Neuronal stem cell (in vitro differentiated cells): ENCODE measurements around the gene FAM118A.

ENCODE experiments used
- DNase-seq: peaks from one replicate; pipeline ENCODE4 v3.0.0-alpha.2; 2013; ENCODE audit warnings: low spot score
- H2AFZ ChIP-seq: one replicate; pipeline ENCODE4 v1.6.1; 2013; ENCODE audit warnings: mild to moderate bottlenecking, low read length, inconsistent platforms
- H2AK5ac ChIP-seq: 2 replicates; pipeline ENCODE4 v1.6.1; 2013; ENCODE audit warnings: low read depth, mild to moderate bottlenecking, inconsistent platforms, low read length, moderate library complexity, mixed read lengths
- H2BK120ac ChIP-seq: 2 replicates; pipeline ENCODE4 v1.6.1; 2013; ENCODE audit warnings: low read depth, mild to moderate bottlenecking, inconsistent platforms, low read length, moderate library complexity, mixed read lengths
- H2BK12ac ChIP-seq: one replicate; pipeline ENCODE4 v1.6.1; 2013; ENCODE audit warnings: low read length, inconsistent platforms
- H2BK15ac ChIP-seq: 2 replicates; pipeline ENCODE4 v1.6.1; 2013; ENCODE audit warnings: mild to moderate bottlenecking, low read length, inconsistent platforms, mixed read lengths
- H2BK5ac ChIP-seq: one replicate; pipeline ENCODE4 v1.6.1; 2013; ENCODE audit warnings: inconsistent platforms, mild to moderate bottlenecking, low read length, moderate library complexity
- H3K14ac ChIP-seq: one replicate; pipeline ENCODE4 v1.6.1; 2013; ENCODE audit warnings: low read length, inconsistent platforms
- H3K18ac ChIP-seq: 2 replicates; pipeline ENCODE4 v1.6.1; 2013; ENCODE audit warnings: low read length, inconsistent platforms
- H3K23ac ChIP-seq: 2 replicates; pipeline ENCODE4 v1.6.1; 2013; ENCODE audit warnings: low read depth, mild to moderate bottlenecking, mixed read lengths, low read length, inconsistent platforms; ENCODE audit not compliant: poor library complexity
- H3K27ac ChIP-seq: replicated peaks from 3 replicates; pipeline ENCODE4 v1.5.1; 2013; ENCODE audit warnings: low read length, inconsistent platforms
- H3K27me3 ChIP-seq, 3 experiments: 2 replicates each; pipeline ENCODE4 v1.6.1; 2013; ENCODE audit warnings: low read length in 3 of 3, mild to moderate bottlenecking in 2 of 3, inconsistent platforms in 1 of 3, low read depth in 1 of 3, mixed read lengths in 1 of 3, moderate library complexity in 1 of 3; ENCODE audit not compliant: control insufficient read depth in 3 of 3, insufficient read depth in 3 of 3
- H3K36me3 ChIP-seq, 2 donors: replicated peaks in 1 of 2; 2 replicates each; pipeline ENCODE4 v1.6.1; 2013; ENCODE audit warnings: low read length in 2 of 2; ENCODE audit not compliant: control insufficient read depth in 2 of 2, insufficient read depth in 2 of 2
- H3K4ac ChIP-seq: 2 replicates; pipeline ENCODE4 v1.6.1; 2013; ENCODE audit warnings: inconsistent platforms, mild to moderate bottlenecking, low read length, moderate library complexity
- H3K4me1 ChIP-seq, 2 donors: 1 replicate in 1 of 2; 2 replicates in 1 of 2; pipeline ENCODE4 v1.6.1; 2013; ENCODE audit warnings: low read length in 2 of 2, low read depth in 1 of 2; ENCODE audit not compliant: control insufficient read depth in 2 of 2, insufficient read depth in 1 of 2
- H3K4me2 ChIP-seq: one replicate; pipeline ENCODE4 v1.6.1; 2013; ENCODE audit warnings: mild to moderate bottlenecking, low read length, inconsistent platforms; ENCODE audit not compliant: insufficient read depth, poor library complexity, severe bottlenecking
- H3K4me3 ChIP-seq, 2 donors: 2 replicates each; pipeline ENCODE4 v1.5.1; 2013; ENCODE audit warnings: low read length in 2 of 2, mild to moderate bottlenecking in 2 of 2, inconsistent platforms in 1 of 2, moderate library complexity in 1 of 2
- H3K79me1 ChIP-seq: one replicate; pipeline ENCODE4 v1.6.1; 2013; ENCODE audit warnings: low read depth, mild to moderate bottlenecking, inconsistent platforms, low read length, moderate library complexity
- H3K9ac ChIP-seq: one replicate; pipeline ENCODE4 v1.6.1; 2013; ENCODE audit warnings: mild to moderate bottlenecking, low read depth, low read length, inconsistent platforms; ENCODE audit not compliant: poor library complexity
- H3K9me3 ChIP-seq, 2 donors: replicated peaks in 1 of 2; 2 replicates each; pipeline versions ENCODE3 to v1.6.1; 2013; ENCODE audit warnings: low read length in 2 of 2, mild to moderate bottlenecking in 2 of 2, inconsistent platforms in 1 of 2, low read depth in 1 of 2, mixed read lengths in 1 of 2, moderate library complexity in 1 of 2; ENCODE audit not compliant: control insufficient read depth in 2 of 2, insufficient read depth in 1 of 2
- H4K8ac ChIP-seq: one replicate; pipeline ENCODE4 v1.6.1; 2013; ENCODE audit warnings: low read depth, mild to moderate bottlenecking, inconsistent platforms, low read length, moderate library complexity
- H4K91ac ChIP-seq: one replicate; pipeline ENCODE4 v1.6.1; 2013; ENCODE audit warnings: low read length, low read depth, mild to moderate bottlenecking, inconsistent platforms; ENCODE audit not compliant: poor library complexity
- WGBS, 2 donors: extraction: QIAGEN DNeasy Blood & Tissue Kit; methylation state at CpG; one replicate each; pipeline ENCODE4 v1.1.7; 2013; ENCODE audit warnings: missing lambda C conversion rate in 2 of 2, mixed read lengths in 1 of 2; ENCODE audit not compliant: insufficient read length in 2 of 2, insufficient replicate concordance in 1 of 2; ENCODE audit errors: extremely low coverage in 2 of 2; 5-methylcytosine and 5-hydroxymethylcytosine counted together

FAM118A gene

DNA sequence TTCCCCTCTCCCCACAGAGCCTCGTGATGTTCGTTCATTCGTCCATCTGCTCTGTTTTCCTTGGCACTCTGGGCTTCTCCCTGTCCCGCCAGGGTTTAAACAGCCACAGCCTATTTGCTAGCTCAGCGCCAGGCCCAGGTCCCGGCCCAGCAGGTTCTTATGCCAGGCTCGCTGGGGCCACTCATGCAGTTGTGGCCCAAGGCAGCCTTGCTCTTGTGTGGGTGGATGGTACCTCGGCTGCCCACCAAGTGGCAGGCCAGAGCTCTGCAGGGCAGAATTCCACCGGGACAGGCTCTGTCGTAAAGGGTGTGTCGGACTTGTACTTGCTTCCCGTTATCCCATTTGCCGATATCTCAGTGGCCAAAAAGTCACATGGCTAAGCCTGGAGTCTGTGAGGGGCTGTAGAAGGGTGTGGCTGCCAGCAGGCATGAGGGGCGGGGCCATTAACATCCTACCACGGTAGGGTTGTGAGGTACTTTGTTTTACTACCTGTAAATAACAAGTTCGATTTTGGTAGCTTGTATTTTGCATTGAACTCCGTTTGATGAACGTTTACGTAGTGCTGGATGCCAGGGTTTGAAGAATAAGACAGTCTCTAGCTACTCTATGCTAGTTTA lies 7.9 kb downstream of the FAM118A start:
- Histone ChIP-seq H2AFZ (no peak overlapping the region), H3K23ac (no peak overlapping the region), H3K27ac (no peak overlapping the region), H2BK12ac (no peak overlapping the region), H3K4me1 (peaks cover 9 to 16% of the 10 kb centered on the region in 2 donors), H3K4me3 (no peak overlapping the region), H3K27me3 (no peaks in the 10 kb centered on the region), H2BK15ac (no peak overlapping the region), H3K4me2 (no peak overlapping the region), H2BK5ac (no peak overlapping the region), H3K79me1 (no peaks in the 10 kb centered on the region), H4K8ac (no peak overlapping the region), H2AK5ac (no peak overlapping the region), H3K9me3 (no peaks in the 10 kb centered on the region), H3K36me3 (peaks cover 2 to 9% of the 10 kb centered on the region in 2 donors), H3K4ac (no peak overlapping the region), H2BK120ac (no peak overlapping the region), H3K18ac (no peak overlapping the region), H3K9ac (no peak overlapping the region), H4K91ac (no peak overlapping the region), H3K14ac (no peak overlapping the region)
- WGBS, 2 donors: no CpG with 5 or more reads among the region's 19 CpGs
- DNase-seq: no peak

DNA sequence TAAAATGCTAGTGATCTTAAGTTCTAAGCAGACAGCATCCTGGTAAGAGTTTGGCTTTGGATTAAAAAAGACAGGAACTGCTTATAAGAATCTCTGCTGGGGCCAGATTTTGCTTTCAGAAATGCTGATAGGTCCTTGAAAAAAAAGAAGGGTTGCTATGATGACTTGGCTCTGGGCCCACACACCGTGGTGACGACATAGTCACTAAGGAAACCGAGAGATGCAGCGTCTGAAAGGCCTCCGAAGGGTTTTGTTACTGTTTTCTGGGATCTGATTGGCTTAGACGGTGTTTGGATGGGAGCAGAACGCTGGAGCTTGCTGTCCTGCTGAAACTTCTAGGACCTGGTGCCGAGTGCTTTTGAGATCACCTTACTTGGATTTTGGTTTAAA lies 8.4 kb downstream of the FAM118A start:
- no peak overlapping the region for H2BK15ac ChIP-seq
- no peak overlapping the region for H3K4me3 ChIP-seq
- H3K9me3 ChIP-seq: no peaks in the 10 kb centered on the region
- H2BK12ac ChIP-seq: no peak overlapping the region
- no peak overlapping the region for H3K4ac ChIP-seq
- H3K4me1 ChIP-seq: peaks cover 8 to 16% of the 10 kb centered on the region in 2 donors
- H4K91ac ChIP-seq: no peak overlapping the region
- no peak overlapping the region for H3K18ac ChIP-seq
- no peaks in the 10 kb centered on the region for H3K79me1 ChIP-seq
- H3K23ac ChIP-seq: no peak overlapping the region
- WGBS, 2 donors: no CpG with 5 or more reads among the region's 8 CpGs
- H3K27me3 ChIP-seq: no peaks in the 10 kb centered on the region
- H2AFZ ChIP-seq: peak overlapping the region; percentile 6
- no peak overlapping the region for H2BK5ac ChIP-seq
- no peak overlapping the region for H3K9ac ChIP-seq
- H3K4me2 ChIP-seq: no peak overlapping the region
- H2BK120ac ChIP-seq: no peak overlapping the region
- peaks cover 3 to 14% of the 10 kb centered on the region in 2 donors for H3K36me3 ChIP-seq
- DNase-seq: no peak
- no peak overlapping the region for H3K27ac ChIP-seq
- H3K14ac ChIP-seq: no peak overlapping the region
- H2AK5ac ChIP-seq: no peak overlapping the region
- H4K8ac ChIP-seq: no peak overlapping the region

DNA sequence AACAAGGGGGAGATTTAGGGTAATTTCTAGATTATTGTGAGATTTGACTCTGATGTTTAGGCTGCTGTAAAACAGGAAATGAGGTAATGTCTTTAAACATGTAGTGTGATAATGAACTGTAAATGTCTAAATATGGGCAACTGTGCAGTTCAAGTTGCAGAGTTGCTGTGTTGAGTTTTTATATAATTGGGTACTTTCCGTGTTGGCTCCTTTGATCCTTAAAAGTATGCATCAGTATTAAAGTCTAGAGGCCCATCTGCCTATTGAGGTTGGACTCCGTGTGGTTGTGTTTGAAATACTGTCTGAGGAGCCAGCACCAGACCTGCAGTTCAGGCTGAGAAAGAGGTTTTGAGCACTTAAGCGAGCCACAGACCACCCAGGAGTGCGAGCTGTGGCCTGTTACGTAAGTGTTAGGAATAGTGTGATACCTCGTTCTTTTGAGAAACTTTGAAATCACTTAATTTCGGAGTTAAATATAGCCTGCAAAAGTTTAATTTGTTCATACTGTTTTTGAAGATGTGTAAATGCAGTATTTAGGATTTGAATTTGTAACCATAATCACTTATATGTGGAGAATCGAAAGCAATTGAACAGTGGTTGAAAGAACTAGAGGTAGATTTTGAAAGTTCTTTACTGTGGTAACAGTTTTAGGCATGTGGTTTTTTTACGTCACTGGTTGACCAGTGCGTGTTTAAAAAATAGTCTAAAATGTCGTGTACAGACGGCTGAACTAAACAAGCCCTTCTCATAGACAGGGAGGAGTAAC lies 9.0 kb downstream of the FAM118A start:
- Histone ChIP-seq H3K18ac (no peak overlapping the region), H4K8ac (no peak overlapping the region), H3K4me2 (no peak overlapping the region), H3K4me1 (peaks cover 8 to 16% of the 10 kb centered on the region in 2 donors), H2AFZ (peak overlapping the region; percentile 6), H3K27me3 (no peaks in the 10 kb centered on the region), H3K14ac (no peak overlapping the region), H2BK120ac (no peak overlapping the region), H4K91ac (no peak overlapping the region), H3K36me3 (peaks cover 9 to 20% of the 10 kb centered on the region in 2 donors), H3K9me3 (no peaks in the 10 kb centered on the region), H3K4me3 (no peak overlapping the region), H3K27ac (no peak overlapping the region), H2BK15ac (no peak overlapping the region), H2AK5ac (no peak overlapping the region), H2BK12ac (no peak overlapping the region), H3K23ac (no peak overlapping the region), H2BK5ac (no peak overlapping the region), H3K9ac (no peak overlapping the region), H3K4ac (no peak overlapping the region), H3K79me1 (no peaks in the 10 kb centered on the region)
- WGBS, 2 donors: no CpG with 5 or more reads among the region's 12 CpGs
- no peak for DNase-seq

DNA sequence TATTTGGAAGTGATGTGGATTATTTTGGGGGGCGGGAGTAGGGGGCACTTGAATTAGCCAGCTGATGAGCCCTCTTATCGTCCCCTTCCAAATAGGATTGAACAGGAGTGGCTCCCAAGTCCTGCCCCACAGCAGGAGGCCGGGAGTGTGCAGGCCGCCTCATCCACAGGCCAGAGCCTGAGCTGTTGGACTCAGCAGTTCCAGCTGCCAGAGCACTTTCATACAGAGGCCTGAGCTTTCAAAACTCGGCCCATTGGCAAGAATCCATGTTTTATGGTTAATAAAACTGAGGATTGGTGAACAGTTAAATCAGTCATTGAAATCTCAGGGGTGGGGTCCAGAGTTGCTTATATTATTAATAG lies 9.6 kb downstream of the FAM118A start:
- Histone ChIP-seq H3K4me1 (peaks cover 7 to 13% of the 10 kb centered on the region in 2 donors), H4K91ac (no peak overlapping the region), H2AFZ (no peak overlapping the region), H2BK15ac (no peak overlapping the region), H3K9me3 (no peaks in the 10 kb centered on the region), H3K9ac (no peak overlapping the region), H3K4me3 (no peak overlapping the region), H3K14ac (no peak overlapping the region), H2BK120ac (no peak overlapping the region), H3K4me2 (no peak overlapping the region), H3K79me1 (no peaks in the 10 kb centered on the region), H3K27ac (no peak overlapping the region), H3K18ac (no peak overlapping the region), H3K23ac (no peak overlapping the region), H3K4ac (no peak overlapping the region), H2BK5ac (no peak overlapping the region), H2BK12ac (no peak overlapping the region), H2AK5ac (no peak overlapping the region), H3K36me3 (peaks cover 14 to 25% of the 10 kb centered on the region in 2 donors), H4K8ac (no peak overlapping the region), H3K27me3 (no peaks in the 10 kb centered on the region)
- DNase-seq: no peak
- WGBS, 2 donors: no CpG with 5 or more reads among the region's 5 CpGs
